ENCODE measurements around the gene FGF14.
"Not testable (repeated sequence)": the region's sequence is repeated elsewhere in the genome, so short reads cannot be mapped to it uniquely, and the experiment has no call there.

The FGF14 gene

DNA sequence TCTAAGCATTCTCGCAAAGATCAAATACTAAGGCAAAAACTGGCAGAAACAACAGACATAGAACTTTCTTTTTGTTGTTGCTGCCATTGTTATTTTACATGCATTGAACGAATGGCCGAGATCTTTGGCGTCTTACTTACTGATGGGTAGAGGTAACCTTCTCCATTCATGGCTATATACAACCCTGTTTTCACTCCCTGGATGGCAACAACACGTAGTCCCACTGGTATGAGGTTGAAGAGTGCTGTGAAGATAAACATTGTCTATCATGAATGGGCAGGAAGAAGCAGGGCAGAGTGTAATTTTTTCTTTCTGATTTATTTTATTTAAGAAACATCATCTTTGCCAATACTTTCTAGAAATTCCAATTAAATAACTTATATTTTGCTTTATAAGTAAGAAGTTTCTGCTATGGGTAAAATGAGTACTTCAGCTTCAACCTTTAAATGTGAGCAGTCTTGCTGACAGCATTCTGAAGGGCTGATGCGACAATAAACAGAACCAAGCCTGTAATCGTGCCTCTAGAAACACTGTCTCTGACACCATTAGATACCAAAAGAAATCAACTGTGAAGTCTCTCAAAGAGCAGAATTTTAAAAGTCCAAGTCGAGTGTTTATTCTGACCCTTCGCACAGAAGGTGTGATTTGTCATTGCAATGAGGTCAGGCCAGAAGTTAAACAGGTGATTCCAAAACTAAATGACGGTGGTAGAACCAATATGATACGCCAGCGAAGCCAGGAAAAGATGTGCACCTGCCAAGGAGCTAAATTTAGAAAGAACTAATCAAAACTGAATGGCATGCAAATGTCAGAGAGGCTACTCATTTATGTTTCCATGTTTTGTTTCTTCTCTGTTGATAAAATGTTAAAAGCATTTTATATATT lies 533.0 kb downstream of the FGF14 start:
- no peak for DNase-seq (ENCODE audit: low read depth in 2 of 2)

DNA sequence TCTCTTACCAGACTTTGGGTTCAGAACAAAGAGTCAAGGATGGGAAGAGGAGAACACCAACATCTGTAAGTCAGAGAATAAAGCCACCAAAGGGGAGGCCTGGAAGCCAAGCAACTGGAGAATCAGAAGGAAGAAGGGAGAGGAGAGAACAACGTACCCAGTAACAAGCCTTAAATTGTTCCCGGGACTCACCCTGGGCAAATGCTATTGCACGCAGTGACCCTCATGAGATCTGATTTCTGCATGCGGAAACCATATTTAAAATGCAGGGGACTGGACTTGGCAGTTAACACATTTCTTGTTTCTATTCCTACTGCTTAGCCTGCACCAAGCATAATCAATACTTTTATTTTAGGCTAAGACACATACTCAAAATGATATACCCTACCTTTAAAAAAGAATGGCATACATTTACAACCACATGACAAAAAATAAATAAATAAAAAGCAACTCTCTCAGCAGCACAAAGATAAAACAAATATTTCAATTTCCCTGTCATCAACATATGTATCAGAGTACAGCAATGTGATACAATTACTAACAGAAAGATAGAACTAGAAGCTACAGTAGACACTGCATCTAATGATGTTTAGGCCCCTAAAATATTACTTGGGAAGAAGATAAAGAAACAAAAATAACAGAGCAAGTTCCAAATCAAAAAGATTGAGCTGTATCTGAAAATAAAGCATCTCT lies 534.8 kb downstream of the FGF14 start:
- DNase-seq (ENCODE audit: low read depth in 2 of 2) = no peak

DNA sequence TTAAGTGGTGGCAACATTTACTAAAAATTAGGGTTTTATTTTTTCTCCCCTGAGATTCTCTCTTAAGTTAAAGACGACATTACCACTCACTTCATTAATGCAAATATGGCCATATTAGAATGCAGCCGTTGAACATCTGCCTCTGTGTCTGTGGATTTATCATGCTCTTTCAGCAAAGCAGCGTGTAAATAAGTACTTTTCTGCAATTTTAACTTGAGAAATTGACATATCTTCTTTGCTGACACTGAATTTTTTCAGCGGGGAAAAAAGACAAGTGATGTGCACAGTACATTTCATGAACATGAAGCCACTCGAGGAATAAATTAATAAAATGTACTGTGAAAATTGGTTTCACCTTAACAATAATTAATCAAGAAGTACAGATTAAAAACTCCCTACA lies 543.0 kb downstream of the FGF14 start:
- DNase-seq (ENCODE audit: low read depth in 2 of 2) = no peak

DNA sequence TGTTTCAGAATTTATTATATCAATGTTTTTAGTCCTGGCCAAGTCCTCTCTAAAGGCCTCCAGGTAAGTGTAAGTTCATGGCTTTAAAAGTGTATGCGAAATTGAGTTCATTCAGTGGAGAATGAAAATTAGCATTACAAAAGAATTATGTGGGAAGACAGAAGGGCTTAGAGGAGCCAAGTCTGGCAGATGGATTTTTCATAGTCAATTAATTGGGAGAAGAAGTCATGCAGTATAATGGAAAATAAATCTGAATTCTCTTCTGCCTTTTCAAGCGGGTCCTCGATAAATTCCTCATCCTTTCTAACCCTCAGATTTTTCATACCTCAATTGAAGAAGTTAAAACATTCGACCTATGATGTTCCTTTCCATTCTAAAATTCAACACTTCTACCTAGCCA lies 555.1 kb downstream of the FGF14 start:
- no peak for DNase-seq (ENCODE audit: low read depth in 2 of 2)

DNA sequence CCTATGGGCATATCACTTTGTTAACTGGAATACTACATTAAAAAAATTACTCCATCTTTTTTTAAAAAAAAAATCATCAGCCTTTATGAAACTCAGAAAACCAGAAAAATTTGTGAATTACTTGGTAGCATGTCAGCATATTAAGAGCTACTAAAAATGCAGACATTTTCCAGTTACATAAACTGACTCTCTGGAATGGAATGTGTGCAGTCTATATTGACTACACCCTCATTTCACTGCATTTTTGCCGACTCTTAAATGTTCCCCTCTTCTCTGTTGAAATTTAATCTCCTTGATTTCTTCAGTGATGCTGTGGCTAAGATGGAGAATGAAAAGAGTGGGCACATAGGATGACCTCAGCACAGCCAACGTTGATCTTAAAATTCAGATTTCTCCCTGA lies 555.6 kb downstream of the FGF14 start:
- no peak for DNase-seq (ENCODE audit: low read depth in 2 of 2)

DNA sequence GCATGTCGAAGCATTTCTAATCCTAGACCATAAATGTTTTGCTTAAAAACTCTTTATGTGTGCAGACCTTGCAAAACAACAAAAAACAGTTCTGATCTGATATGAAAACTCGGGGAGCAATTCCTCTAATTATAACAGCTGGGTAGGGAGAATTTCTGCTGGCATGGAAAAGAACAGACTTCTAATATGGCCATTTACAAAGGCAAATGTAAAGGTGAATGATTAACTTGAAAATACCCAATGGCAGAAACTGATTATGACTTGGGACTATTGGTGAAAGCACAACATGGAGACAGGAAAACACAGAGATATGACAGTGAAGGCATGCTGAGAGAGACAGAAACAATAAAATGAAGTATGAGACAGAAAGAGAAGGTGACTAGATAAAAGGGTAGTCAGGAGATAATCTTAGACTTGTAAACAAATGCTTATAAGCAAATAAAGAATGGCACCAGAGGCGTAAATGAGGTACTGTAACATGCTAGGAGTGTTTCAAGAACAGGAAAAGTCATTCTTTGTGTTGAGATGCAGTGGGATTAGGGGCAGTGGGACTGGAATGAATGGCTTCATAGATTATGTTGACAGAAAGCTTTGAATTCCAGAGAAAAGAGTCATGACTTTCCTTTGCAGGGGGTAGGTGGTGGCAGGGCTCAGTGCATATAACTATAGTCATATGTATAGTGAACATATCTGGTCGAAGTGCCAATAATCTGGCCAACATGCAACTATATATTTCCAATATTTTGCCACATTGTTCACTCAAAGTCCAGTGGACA lies 556.4 kb downstream of the FGF14 start:
- no peak for DNase-seq (ENCODE audit: low read depth in 2 of 2)

DNA sequence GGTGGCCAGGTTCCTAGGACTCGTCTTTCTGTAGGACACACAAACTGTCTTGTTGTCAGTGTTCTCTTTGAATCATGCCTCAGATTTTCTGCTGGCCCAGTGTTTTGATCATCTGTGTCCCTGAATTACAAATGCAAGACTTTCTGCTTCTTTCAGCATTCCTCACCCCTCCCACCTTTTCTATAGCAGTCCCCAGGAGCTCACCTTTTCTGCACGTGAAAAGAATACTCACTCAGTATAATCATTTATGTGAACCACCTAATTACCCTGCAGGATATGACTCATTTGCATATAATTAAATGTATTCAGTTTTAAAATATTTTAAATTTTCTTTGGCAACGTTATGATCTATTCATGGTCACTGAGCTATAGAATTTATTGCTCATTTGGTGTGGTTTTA lies 560.1 kb downstream of the FGF14 start:
- DNase-seq (ENCODE audit: low read depth in 2 of 2) = no peak

DNA sequence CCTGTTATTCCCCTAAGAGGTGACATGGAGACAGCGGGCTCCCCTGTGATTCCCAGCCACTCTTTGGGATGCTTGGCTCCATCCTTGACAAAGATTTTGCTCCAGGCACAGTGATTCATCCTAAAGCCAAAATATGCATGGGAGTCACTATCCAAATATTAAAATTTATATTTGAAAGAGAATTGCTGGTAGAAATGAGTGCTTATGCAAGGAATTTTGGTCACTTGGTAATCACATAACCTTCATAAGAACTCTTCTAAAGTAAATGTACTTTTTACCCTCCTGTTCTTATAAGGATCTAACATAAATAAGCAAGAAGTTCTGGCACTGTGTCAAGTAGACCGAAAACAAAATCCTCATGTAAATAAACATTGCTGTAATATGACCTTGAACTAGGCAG lies 563.5 kb downstream of the FGF14 start:
- DNase-seq (ENCODE audit: low read depth in 2 of 2) = no peak

DNA sequence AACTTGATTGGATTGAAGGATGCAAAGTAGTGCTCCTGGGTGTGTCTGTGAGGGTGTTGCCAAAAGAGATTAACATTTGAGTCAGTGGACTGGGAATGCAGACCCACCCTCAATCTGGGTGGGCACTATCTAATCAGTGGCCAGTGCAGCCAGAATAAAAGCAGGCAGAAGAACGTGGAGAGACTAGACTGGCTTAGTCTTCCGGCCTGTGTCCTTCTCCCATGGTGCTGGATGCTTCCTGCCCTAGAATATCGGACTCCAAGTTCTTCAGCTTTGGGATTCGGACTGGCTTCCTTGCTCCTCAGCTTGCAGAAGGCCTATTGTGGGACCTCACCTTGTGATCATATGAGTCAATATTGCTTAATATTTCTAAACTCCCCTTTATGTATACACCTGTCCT lies 564.1 kb downstream of the FGF14 start:
- not testable (repeated sequence) for DNase-seq (ENCODE audit: low read depth in 2 of 2)

DNA sequence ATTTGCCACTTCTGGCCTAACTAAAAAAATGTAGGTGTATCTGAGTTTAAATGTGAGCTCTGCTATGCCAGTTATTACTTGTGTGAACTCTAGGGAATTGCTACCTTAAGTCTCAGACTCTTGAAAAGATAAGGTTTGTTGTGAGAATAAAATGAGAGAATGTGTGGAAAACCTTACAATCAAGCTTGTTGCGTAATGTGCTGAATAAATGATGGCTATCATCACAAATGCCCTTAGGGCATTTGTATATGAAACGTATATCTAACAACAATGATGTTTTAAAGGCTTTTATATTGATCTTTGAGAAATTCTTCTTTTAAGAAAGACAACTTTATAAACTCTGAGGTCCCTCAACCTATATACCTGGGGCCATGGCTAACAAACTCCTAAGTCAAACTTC lies 564.6 kb downstream of the FGF14 start:
- no peak for DNase-seq (ENCODE audit: low read depth in 2 of 2)

DNA sequence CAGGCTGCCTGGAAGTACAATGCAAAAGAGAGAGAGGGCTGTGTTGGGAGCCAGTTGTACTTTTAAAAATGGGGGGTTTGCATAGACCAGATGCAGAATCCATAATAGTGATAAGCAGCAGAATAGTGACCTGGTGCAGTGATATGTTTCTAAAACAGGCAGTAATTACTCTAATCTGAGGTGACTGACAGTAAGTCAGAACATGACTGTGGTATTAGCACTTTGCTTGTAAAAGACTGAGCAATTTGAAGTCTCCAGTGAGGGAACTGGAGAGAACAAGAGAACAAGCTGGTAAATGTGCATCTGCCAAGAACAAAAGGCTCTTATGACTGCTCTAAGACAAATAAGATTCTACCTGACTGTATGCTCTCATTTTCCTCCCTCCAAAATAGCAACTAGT lies 565.9 kb downstream of the FGF14 start:
- no peak for DNase-seq (ENCODE audit: low read depth in 2 of 2)

DNA sequence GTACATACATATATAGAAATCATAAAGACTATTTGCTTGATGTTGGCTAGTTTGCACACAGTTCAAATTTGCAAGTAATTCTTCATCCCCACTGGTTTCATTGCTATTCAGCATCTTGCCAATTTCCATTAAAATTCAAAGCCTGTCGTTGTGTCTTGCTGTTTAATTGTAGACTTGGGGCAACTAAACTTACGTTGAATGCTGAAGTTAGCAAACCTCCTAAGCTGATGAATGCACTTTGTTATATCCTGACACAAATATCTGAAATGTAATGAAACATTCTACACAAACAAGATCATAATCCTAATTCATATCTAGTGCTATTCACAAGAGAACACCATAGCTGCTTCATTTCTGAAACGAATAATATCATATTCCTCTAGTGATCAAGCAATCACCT lies 568.2 kb downstream of the FGF14 start:
- DNase-seq (ENCODE audit: low read depth in 2 of 2) = no peak

DNA sequence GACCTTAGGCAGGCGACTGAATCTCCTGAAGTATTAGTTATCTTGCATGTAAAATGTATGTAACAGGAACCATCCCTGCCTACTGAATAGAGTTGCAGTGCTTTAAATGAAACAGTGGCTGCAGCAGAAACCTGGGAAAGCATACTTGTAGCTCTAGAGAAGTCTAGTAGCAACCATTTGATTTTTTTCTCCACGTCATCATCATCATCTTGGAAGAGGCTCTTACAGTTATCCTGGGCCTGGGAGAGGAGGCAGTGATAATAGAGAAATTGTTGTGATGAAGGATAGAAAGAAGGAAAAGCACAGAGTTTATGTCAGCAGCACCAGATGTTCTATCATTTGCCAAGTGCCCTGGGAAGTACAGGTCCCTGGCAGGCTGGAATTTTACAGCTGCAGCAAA lies 571.8 kb downstream of the FGF14 start:
- DNase-seq (ENCODE audit: low read depth in 2 of 2) = no peak

DNA sequence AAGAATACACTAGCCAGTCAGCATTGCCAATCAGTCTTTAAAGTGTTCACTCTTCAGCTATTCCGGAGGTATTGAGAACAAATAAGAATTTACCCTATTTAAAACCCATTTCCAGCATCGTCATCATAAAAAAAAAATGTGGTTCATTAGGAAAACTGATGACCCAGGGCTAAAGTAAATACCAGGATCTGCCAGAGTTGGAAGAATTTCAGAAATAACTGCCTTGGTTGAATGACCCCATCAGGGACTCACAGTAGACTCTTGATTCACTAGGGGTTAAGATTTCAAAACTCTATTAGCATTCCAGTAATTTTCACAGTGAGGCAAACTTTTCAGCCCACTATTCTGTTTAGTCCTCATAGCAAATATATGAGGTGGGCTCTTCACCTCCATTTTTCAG lies 572.4 kb downstream of the FGF14 start:
- no peak for DNase-seq (ENCODE audit: low read depth in 2 of 2)

DNA sequence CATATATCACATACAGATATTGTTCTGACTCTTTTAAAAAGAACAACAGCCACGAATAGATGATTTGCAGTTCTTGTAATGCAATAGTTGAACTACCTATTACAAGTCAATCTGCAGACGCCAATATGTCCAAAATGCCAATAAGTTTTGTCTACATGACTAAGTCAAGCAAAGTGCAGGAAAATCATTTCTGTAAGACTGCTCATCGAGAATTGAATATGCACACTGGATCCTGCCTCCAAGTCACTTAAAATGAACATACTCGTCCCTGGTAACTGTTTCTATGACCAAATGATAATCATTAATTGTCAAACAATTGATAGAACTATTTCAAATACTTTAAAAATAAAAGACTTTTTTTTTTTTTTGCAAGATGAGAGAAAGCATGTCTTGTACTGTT lies 573.7 kb downstream of the FGF14 start:
- no peak for DNase-seq (ENCODE audit: low read depth in 2 of 2)

DNA sequence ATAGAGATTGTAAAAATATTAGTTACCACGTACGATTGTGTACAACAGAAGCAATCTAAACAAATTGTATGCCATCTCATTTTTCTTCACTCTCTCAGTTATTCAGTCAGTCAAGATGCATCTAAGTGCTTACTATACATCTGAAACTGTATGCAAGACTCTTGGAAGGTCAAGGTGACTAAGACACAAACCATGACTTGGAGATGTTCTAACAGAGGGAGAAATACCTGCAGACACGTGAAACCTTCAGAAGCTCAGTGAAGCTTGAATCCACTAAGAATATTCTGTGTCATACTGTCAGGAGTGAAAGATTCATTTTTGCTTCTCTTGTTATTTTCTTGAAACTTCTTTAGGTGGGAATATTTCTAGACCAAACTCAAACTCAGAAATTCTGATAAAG lies 584.0 kb downstream of the FGF14 start:
- DNase-seq (ENCODE audit: low read depth in 2 of 2) = no peak

DNA sequence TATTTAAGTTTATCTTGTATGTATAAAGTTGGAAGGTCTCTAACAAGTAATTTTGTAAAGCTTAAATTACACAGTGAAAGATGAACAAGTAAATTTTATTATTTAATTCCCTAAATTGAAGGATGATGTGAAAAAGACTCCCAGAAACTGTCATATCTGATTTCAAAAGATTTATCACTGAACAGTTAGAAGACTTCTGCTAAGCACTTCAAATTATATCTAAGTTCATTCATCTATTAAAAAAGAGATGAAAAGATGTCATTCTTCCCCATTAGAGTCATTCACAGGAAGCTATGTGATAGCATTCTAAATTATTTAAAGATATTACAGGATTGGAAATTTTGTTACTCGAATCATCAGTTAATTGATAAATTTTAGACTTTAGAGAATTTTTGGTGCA lies 590.0 kb downstream of the FGF14 start:
- DNase-seq (ENCODE audit: low read depth in 2 of 2) = no peak

DNA sequence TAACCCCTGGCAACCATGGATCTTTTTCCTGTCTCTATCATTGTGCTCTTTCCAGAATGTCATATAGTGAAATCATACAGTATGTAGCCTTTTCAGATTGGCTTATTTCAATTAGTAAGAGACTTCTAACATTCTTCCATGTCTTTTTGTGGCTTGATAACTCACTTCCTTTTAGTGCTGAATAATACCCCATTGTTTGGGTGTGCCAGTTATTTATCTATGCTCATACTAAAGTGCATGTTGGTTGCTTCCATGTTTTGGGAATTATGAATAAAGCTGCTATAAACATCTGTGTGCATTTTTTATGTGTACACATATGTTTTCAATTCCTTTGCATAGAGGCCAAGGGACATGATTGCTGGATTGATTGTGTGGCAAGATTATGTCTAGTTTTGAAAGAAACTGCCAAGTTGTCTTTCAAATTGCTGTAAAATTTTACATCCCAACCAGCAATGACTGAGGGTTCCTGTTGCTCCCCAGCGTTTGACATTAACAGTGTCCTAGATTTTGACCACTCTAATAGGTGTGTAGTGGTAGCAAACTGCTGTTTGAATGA lies 590.5 kb downstream of the FGF14 start:
- DNase-seq (ENCODE audit: low read depth in 2 of 2) = no peak

DNA sequence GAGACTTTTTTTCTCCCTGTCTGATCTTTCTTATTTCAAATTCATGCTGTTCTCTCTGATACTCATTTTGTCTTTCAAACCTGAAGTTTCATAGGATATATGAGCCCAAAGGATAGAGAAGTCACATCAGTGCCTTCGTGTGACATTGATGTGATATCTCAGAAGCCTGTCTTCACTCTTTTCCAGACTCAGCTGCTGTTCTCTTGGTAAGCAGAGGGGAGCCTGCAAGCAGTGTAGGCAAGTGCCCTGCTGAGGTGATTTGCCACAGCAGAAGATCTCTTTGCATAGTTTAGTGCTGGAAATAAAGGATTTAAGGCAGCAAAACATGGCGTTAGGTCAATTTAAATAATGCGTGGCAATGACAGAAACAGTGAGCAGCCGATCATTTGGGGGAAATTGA lies 602.7 kb downstream of the FGF14 start:
- no peak for DNase-seq (ENCODE audit: low read depth in 2 of 2)

DNA sequence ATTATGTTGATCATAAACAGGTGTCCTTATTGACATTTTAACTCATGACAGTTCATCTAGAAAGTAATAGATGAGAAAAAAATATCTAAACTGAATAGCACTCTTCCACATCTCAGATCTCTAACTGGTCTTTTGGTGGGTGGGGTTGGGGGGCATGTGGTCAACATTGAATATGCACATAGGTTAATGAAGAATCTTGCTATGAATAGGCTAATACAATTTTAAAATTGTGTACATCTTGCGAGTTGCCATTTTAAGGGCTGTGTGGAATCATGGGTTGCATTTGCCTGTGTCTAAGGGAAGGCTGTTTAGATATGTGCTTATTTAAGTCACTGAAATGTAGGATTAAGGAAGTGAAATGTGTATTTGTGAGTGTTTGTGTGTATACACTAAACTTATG lies 603.4 kb downstream of the FGF14 start:
- no peak for DNase-seq (ENCODE audit: low read depth in 2 of 2)

DNA sequence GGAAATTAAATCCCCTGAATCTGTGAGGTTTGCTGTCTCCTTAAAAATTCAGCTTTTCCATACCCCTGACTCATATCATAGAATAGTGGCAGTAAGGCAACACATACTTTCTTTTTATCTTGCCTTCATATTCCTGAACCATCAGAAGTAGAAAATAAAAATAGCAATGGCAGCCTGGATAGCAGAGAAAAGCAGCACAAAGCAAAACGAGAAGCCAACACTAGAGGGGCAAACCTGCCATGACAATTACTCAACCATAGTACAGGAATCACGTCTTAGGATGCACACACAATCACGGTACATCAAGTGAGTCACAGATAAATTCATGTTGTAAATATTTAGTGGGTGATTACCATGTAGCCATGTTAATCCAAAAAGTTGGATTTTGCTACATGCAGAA lies 606.4 kb downstream of the FGF14 start:
- DNase-seq (ENCODE audit: low read depth in 2 of 2) = no peak

DNA sequence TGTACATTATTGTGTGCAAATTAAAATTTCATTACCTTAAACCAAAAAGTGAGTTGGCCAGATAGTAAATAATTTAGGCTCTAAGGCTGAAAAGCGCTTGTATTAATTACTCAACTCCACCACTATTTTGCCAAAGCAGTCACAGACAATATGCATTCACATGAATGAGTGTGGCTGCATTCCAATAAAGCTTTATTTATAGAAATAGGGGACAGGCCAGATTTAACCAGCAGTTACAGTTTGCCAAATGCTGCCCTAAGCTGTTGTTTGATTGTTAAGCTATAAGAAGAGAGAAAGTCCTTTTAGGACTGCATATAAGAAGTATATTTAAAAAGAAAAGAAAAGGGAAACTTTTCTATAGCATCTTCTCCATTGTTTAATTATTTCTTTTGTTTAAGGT lies 606.8 kb downstream of the FGF14 start:
- DNase-seq (ENCODE audit: low read depth in 2 of 2) = no peak
